ENCODE data around the gene LIPC.

The LIPC gene

DNA sequence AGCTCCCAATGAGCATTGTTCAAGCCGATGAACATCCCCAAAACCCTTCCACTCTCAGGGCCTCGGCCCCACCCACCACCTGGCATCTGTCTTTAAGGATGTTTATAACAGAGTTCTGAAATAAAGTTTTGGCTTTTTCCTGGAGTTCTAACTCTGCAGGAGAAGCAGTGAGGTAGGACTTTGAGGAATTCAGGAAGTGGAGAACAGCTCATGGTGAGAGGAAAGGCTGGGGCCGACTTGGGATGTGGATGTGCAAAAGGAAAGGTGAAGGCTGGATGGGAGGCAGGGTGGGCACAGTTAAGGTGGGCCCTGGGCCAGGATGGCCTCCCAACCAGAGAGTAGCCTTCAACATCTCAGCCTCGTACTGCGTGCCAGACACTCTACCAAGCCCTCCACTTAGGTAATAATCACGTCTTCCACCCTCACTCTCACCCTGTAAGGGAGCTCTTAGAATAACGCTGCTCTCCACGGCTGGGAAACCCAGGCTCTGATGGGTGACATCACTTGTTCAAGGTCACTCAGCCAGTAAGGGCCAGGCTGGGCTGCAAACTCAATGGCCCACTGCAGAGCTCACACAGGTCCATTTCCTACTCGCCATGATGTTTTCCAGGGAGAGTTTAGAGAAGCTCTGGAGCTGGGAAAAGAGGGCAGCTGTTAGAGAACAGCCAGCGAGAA lies 28.5 kb downstream of the LIPC start:
- no peak for DNase-seq

DNA sequence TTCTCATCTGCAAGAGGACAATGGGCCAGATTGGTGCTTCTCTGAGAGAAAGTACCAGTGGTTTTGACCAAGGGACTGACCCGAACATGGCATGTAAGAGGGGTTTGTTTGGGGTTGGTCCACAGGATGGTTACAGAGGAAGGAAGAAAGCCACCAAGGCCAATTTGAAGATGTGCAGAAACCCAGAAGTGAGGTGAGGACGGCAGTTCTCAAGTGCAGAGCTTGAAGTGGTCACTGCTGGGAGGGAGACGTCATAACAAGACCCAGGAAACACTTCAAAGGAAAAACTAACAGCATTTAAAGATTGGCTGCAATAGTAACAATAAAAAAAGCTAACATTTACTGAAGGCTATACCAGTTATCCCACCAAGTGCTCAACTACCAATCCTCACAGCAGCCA lies 29.1 kb downstream of the LIPC start:
- DNase-seq: no peak

DNA sequence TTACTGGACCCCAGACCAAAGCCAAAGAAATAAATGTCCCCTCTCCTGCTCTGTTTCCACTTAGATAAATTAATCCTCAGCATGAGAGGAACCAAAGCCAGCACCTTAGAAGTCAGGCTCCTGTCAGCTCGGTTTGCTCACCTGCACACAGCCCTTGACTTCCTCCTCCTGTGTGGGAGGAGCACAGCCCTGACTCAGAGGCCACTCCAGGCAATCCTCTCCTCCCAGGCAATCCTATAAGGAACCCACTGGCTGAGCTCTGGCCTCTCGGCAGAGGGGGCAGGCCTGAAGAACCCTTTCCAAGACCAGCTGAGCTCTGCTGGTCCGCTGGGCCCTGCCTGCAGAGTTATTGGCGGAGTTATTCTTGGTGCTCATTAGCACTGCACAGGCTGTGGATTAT lies 30.8 kb downstream of the LIPC start:
- no peak for DNase-seq

DNA sequence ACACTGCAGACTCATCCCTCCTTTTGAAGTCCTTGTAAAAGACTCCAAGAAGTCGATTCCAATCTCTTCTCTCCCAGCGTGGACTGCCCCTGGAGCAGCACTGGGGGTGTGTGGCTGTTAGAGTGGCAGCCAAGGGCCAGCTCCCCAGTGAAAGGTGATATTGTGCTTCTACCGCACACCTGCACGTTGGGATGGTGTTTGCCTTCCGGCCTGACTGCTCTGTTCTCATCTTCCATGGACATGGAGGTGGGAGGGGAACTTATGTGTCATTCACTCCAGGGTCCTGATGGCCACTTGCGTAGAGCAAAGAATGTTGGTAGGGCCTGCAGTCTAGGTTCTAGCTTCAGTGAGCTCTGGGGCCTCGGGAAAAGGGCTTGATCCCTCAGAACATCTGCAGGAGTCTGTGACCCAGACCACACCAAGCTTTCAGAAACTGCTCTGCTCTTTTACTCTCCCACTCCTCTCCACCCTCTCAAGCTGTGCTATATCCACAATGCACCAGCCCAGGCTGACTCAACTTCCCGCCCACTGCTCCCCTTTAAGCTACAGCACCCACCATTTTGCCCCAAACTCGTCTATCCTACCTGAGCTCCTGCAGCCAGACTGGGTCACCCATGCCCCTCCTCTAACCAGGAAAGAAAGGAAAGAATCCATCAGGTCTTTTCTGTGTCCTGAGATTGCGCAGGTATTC lies 31.3 kb downstream of the LIPC start:
- no peak for DNase-seq

DNA sequence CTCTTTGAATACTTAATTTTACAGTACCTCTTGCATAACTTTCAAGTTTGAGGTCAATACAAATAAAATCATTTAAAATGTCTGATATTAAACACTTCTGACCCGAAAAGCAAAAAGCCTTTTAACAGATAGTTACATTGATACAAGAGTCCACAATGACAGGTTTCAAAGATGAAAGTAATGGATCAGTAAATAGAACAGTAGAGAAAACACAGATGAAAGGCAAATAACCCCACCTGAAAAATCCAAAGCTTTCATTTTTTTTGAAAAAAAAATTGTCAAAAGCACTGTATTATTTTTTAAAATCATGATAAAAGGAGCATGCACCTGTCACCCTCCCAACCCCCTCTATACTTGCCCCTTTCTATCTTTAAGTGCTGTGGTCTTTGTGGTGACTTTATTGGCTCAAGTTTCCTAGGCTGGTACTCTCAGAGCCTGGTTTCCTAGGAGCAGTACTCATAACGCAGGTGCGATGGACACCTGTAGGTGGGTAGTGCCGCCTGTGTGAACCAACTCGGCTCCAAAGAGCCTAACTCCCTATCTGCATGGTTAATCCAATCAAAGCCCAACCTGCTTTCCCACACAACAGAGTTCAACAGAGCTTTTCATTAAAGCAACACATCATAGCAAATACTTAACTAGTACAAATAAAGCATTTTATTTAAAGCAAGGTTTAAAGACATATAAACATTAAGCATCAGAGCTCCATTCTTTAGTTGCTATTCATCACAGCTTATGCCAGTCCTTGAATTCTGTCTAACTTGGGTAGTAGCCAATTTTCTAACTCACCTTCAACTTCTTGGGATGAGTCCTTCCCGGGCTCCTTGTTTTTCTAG lies 32.2 kb downstream of the LIPC start:
- no peak for DNase-seq

DNA sequence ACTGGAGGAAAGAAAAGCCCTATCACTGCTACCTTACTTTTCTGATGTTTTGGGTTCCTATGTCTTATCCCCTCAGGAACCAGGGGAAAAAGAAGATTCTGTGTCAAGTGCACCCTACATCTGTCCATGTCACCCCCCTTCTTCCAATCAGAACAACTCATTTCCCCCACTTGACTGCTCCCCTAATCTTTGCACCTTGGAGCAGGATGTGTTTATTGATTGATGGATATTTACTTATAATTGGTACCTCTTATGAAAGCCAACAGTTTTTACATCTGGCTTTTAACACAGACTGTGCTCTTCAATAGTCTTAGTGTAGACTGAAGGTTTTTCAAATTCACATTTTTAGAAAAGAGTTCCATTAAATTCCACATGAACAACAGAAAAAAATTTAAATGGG lies 33.3 kb downstream of the LIPC start:
- DNase-seq: no peak

DNA sequence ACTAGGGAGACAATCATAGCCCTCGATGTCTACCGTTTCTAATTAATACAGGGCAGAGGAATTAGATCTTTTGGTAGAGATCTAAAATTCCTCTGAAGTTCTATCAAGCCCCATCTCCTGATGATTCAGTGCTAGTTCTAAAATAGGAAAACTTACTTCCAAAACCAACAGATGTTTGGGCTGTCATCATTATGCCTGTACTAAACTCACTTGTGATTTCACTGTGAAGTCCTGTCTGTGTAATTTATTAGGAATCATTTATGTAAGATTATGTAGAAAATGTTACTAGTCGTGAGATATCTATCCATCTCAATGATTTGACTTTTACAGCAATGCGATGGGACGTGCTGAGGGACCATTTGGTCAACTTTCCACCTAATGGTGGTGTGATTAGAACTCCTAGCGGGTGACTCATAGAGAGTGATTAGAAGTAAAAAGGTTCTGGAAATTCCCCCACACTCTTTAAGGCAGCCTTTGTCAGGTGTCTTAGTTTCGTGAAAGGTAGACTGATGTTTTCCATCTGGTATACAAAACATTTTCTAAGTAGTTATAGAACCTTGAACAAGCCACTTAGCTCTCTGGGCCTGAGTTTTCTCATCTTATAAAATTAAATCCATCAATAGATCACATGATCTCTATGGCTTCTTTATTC lies 34.2 kb downstream of the LIPC start:
- no peak for DNase-seq

DNA sequence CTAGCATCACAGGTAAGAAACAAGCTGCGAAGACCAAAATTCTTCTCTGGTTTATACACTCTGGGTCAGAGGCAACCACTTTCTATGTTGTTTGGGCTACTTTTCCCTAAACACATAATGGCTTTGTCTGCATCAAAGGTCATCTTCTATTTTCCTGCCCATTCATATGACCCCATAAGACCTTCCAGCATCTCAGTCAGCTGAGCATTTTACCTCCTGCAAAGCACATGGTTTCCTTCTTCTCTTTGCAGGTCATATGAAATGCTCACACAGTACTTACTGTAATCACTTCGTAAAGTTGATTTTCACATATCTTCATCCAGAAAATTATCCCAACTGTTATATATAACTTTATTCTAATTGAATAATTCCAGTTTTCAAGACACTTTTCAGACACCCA lies 34.8 kb downstream of the LIPC start:
- no peak for DNase-seq

DNA sequence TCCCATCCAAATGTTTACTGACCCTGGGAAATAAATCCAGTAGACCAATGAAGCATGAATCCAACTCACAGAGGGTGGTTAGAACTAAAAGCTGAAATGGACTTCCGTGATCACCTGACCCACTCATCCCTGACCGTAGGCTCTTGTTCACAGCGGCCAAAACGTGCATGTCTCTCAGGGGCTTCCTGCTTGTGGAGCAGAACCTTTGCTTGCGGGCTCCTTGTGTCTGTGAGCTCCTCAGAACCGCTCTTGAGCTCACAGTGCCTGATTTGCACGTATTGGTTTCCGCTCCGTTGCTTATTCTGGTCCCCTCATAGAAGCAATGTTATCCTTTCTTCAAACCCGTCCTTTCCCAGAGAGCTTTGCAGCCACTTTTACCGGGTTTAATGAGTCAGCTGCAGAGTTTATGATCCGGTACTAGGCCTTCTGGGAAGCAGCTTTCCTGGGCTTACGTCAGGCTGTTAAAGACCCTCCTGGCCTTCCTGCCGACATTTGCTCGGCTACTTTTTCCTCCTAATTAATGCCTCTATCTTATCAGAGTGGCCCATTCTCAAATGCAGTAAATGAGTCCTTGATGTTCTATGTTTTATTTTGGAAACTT lies 35.4 kb downstream of the LIPC start:
- DNase-seq: no peak

DNA sequence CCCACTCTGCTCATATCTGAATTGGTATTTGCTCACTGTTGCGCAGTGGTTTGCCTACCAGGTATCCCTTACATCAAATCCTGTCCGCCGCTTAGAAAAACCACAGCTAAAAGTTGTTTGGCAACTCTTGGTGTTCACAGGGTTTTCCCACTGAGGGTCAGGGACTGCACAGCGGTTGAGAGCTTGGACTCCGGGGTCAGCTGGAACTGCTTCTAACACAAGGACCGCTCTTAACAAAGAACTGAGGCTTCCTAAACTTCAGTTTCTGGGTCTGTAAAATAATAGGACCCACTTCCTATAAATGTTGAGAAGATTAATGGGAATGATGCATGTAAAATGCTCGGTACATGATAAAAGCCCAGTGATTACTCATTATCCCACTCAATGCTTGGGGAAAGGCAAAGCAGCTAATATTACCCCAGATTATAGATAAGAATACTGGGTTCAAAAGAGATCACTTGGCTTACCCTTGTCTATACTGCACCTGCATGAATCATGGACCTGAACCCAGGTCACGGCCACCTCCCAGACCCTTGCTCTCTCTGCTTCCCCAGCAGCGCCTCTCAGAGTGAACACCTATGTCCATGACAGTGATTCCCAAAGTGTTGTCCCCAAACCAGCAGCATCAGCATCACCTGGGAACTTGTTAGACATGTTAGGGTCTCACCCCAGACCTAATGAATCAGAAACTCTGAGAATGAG lies 36.1 kb downstream of the LIPC start:
- DNase-seq: no peak

DNA sequence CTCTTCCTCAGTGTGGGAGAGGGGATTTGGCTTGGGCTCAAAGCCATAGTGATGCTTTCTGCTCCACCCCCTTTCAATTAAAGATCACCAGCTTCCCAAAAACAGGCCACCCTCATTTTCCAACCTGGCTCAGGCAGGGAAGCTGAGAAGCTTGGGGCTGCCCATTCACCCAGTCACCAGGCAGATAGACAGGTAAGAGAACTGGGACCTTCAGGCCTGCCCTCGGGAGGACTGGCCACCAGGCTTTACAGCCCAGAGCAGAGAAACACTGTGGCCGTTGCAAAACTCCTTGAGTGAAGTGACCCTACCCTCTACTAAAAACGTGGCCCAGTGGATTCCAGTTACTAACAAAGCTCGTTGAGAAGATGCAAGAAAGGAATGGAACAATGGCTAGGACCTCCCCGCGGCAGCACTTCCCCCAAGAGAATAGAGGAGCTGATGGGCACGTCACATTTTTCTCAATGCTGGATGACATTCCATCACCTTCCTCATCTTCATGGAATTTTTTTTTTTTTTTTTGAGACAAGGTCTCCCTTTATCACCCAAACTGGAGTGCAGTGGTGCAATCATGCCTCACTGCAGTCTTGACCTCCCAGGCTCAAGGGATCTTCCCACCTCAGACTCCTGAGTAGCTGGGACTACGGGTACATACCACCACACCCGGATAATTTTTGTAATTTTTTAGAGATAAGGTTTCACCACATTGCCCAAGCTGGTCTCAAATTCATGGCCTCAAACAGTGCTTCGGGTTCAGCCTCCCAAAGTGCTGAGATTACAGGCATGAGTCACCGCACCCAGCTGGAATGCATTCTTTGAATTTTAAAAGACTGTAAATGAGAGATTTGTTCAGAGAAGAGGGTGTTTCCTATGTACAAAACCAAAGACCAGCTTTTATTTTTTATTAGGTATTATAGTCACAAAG lies 37.9 kb downstream of the LIPC start:
- no peak for DNase-seq

DNA sequence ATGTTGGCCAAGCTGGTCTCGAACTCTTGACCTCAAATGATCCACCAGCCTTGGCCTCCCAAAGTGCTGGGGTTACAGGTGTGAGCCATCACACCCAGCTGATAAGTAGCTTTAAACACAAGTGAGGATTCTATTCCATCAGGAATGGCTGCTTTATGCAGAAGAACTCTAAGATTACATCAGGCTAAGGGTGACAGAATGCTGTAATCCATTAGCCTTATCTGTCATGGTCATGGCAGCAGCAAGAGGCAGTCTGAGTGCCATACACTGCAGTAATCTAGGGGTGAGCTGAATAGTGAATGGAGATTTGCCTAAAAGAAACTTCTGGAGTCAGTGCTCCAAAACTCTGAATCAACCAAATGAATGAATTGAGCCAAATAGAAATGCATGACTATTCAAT lies 39.6 kb downstream of the LIPC start:
- no peak for DNase-seq

DNA sequence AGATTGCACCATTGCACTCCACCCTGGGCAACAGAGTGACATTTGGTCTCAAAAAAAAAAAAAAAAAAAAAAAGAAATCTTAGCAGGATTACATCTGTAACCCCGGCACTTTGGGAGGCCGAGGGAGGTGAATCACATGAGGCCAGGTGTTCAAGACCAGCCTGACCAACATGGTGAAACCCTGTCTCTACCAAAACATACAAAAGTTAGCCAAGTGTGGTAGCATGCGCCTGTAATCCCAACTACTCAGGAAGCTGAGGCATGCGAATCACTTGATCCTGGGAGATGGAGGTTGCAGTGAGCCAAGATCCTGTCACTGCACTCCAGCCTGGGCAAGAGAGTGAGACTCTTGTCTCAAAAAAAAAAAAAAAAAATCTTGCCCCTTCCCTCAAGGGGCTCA lies 40.4 kb downstream of the LIPC start:
- DNase-seq: no peak

DNA sequence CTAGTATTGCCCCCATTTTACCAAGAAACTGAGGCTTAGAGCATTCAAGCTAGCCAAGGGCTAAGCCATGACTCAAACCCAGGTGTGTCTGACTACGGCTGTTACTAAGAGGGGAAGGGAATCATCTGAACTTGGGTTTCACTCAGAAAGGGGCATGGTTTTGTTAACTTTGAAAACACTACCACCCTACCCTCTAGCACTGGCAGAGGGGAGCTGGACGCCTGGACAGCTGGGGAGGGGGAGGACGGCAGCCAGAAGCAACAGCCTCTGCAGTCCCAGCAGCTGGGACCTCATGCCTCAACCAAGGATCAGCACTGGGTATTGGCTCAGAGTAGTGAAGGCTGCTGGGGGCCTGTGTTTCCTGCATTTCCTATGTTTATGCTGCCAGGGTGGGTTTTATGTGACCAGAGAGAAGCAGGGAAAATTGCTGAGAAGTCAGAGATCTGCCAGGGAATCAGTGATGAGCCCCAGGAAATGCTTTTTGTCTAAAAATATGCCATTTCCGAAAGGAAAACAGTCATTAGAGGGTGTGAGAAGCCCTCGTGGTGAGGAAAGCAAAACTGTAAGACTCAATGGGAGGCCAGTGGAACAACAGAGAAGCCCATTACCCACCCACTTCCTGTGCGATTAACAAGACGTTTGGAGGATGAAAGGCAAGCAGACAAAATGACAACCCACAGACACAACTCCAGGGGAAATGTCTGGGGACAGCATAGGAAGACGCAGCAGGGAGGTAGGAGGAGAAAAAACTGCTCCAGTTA lies 41.2 kb downstream of the LIPC start:
- no peak for DNase-seq

DNA sequence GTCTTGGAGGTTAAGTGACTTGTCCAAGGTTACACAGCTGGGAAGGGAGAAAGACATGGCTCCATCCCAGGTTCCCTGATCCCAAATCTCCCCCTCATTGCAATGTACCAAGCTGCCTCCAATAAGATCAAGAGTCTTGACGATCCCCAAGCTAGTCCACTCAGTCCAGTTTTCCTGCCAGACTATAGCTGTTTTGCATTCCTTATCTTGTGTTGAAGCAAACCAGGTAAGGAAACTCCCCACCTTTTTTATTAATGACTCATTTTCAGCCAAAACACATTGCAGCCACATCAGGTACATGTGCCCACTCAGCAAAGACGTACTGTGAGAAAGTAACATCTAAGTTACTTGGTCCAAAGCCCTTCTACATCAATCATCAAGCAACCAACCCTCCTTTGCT lies 41.9 kb downstream of the LIPC start:
- DNase-seq: no peak

DNA sequence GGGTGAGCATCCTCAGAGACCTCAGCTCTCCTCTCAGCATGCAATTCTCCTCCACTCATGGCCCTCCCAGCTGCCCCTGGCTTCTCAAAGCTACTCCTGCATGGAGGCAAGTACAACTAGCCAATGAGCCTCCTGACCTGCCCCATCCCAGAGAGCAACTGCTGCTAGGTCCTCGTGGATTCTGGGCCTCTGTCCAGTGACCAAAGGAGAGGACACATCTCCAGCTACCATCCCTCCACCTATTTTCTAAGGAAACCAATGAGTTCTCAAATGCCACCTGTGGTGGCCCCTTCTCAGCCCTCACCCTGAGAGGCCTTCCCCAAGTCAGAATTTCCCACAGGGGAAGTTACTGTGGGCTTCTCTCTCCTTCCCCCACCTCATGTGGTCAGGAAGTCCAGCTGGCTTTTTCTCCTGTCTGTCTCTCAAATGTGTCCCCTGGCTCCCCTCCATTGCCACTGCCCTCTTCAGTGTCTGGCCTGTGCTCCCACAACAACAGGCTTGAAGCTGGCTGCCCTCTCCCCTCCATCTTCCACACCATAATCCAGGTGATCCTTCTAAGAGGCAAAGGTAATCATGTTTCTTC lies 43.0 kb downstream of the LIPC start:
- no peak for DNase-seq

DNA sequence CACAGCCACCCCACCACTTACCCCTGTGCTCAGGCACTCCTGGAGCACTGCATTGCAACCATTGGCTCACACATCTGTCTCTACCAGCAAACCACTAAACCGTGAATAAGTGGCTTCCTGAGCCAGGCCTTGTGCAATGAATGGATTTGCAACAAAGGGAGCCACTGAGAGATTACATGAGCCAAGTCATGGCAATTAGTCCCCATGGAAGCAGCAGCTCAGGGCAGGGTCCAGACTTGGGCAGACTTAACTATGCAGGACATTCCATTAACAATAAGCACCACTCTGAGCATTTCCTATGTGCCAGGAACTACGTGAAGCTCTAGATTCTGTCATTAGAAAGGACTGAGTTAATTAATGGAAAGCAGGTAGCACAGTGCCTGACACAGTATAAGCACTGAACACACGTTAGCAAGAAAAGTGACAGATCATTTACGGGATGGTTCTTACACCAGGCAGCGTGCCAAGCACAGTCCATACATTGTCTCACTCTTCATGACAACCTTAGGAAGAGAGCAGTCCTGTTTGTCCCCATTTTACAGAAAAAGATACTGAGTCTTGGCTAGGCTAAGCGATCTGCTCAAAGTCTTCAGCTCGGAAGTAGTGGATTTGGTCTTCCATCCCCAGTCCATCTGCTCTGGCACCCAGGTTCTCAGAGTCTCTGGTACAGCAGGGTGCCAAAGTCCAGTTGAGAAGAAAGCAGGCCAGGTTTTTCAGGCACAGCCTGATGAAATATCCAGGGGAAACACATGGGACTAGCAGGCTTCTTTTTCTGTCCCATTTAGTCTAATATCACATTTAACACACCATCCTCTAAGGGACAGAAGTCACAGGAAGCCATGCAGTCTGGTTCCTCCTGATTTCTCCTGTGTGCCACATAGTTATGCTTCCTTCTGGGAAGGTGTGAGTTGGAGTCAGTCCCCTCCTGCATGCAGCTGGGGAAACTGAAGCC lies 44.1 kb downstream of the LIPC start:
- DNase-seq: no peak

DNA sequence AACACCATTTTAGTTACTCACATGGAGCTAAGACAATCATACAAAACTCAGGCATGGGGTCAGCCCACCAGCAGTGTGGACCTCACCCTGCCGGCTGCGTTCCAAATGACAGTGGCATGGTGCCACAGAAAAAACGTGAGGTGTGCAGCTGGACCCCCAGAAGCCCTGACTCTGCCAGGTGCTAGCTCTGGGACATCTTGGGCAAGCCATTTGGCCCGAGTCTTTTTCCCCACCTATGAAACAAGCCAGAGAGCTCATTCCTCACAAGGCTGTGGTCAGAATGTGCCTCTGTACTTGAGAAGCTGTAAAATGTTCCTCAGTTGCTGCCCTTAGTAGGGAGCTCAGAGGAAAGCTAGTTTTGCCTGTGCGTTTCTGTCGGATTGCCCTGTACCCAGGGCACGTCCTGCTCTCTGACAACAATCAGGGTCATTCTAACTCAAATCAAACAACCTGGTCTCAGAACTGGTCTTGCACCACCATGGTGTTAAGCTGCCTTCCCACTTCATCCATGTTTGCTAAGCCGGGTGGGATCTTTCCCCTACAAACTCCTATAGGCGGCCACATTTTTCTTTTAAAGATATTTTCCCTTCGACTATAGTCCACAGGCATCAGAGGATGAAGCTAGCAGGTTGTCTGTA lies 44.9 kb downstream of the LIPC start:
- no peak for DNase-seq
